Activated CD4-positive, alpha-beta T cell treated with anti-CD3 and anti-CD28 coated beads, Interleukin-2, amount 10 ng/mL, durations not matched to agents 7 days and 5 days (primary cell): ENCODE results near the gene PLXDC2. TPM values are rescaled to one million over a fixed set of nuclear protein-coding genes. Genes with fewer than 3 reads are reported as not detected.

ENCODE experiments used
- CTCF ChIA-PET: fragments of 350-600 bp; sonication (Branson Sonifier 250); formaldehyde crosslinking; loops from one replicate; lab custom pipeline; 2021; ENCODE audit warnings: antibody characterized with exemption; lab: Charles Lee
- POLR2A ChIA-PET: fragments of 350-600 bp; sonication (Branson Sonifier 250); formaldehyde crosslinking; loops from one replicate; lab custom pipeline; 2021; ENCODE audit warnings: antibody characterized with exemption; lab: Charles Lee
- DNase-seq: peaks from one replicate; pipeline ENCODE4 v3.0.0-alpha.2; 2020
- H3K27ac Mint-ChIP-seq: one replicate; pipeline ENCODE4 v1.8.0; 2021; ENCODE audit warnings: mild to moderate bottlenecking, moderate library complexity, mixed read lengths
- H3K27me3 Mint-ChIP-seq: one replicate; pipeline ENCODE4 v1.8.0; 2021; ENCODE audit warnings: mixed read lengths
- H3K36me3 Mint-ChIP-seq: one replicate; pipeline ENCODE4 v1.8.0; 2021; ENCODE audit warnings: low read depth, mixed read lengths
- H3K4me1 Mint-ChIP-seq: one replicate; pipeline ENCODE4 v1.8.0; 2021; ENCODE audit warnings: mixed read lengths
- H3K4me3 Mint-ChIP-seq: one replicate; pipeline ENCODE4 v1.8.0; 2021; ENCODE audit warnings: mild to moderate bottlenecking, moderate library complexity, mixed read lengths
- H3K9me3 Mint-ChIP-seq: one replicate; pipeline ENCODE4 v1.8.0; 2021; ENCODE audit warnings: mixed read lengths
- total RNA-seq, 2 experiments: library from RNA; stranded (reverse); gene quantifications; one replicate each; pipeline ENCODE4 v1.2.3, GENCODE V29; 2021

Gene PLXDC2
- total RNA-seq, 2 experiments from 2014 or later: not detected

DNA sequence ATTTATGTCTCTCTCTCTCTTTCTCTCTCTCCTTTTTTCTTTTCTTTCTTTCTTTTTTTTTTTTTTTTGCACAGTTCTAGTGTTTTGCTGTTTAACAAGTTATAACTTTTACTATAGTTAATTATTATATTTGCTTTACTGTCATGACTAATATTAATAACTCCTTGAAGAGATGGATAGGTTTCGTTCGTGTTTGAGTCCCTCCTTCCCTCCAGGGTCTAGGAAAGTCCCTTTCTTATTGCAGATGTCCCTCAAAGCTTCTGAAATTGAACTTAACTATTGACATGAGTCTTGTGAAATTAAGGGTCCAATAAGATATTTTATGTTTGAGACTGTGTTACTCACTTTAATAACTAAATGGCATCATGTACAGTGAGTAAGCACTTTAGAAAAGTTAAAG lies 131.4 kb downstream of the PLXDC2 start:
- DNase-seq: no peak
- no peaks in the 10 kb centered on the region for H3K4me1 Mint-ChIP-seq
- H3K27me3 Mint-ChIP-seq: no peaks in the 10 kb centered on the region
- H3K27ac Mint-ChIP-seq: no peak overlapping the region
- no peak overlapping the region for H3K4me3 Mint-ChIP-seq
- no peaks in the 10 kb centered on the region for H3K9me3 Mint-ChIP-seq
- ChIA-PET POLR2A (no interaction called here), CTCF (no interaction called here)
- no peaks in the 10 kb centered on the region for H3K36me3 Mint-ChIP-seq

DNA sequence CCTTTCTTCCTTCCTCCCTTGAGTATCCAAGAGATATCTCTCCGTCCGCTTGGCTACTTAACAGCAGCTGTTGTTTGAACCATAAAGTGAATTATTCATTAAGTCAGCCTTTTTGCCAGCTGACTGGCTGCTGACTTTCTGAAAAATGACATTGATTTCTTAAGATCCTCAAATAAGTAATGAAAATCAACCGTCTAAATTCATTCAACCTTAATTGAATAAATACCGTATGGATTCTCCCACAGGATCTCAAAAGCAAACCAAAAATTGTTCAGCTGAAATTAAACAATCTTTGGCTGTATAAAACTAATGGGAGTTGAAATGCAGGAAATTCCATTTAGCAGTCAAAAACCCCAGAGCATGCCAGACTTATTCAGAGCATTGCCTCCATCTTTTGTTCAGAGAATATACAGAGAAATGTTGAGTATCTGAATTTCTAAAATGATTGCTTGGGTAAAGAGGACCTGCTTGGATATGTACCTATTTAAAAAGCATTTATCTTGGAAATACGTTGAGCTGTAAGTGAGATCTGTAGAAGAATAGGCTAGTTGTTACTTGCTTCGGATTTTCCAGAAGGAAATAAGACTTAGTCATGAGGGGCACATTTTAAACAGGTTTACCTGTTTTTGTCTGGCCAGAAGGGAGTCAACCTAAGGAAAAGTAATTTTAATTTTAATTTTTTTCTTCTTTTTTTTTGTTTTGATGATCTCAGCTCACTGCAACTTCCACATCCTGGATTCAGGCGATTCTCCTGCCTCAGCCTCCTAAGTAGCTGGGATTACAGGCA lies 136.2 kb downstream of the PLXDC2 start:
- Mint-ChIP-seq H3K27me3 (no peaks in the 10 kb centered on the region), H3K4me1 (no peaks in the 10 kb centered on the region), H3K27ac (no peak overlapping the region), H3K4me3 (no peak overlapping the region), H3K36me3 (no peaks in the 10 kb centered on the region), H3K9me3 (no peaks in the 10 kb centered on the region)
- POLR2A ChIA-PET: no interaction called here
- CTCF ChIA-PET: no interaction called here
- DNase-seq: no peak

DNA sequence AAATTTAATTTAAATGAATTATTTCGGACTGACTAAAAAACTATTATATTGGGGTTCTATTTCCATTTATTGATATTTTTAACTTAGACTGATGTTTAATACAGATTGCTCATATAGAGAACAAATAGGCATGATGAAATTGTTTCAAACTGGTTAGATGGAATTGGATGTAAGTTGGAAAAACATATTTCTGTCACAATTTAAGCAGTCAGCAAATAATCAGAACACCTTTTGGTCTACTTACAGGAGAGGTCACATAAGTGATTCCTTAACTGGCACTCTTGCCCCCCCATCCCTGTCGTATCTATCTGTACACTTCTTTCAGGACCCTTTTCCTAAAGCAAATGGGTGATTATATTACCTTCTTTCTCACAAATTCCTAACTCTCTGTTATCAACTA lies 138.4 kb downstream of the PLXDC2 start:
- CTCF ChIA-PET: no interaction called here
- no peak overlapping the region for H3K27ac Mint-ChIP-seq
- no peaks in the 10 kb centered on the region for H3K9me3 Mint-ChIP-seq

DNA sequence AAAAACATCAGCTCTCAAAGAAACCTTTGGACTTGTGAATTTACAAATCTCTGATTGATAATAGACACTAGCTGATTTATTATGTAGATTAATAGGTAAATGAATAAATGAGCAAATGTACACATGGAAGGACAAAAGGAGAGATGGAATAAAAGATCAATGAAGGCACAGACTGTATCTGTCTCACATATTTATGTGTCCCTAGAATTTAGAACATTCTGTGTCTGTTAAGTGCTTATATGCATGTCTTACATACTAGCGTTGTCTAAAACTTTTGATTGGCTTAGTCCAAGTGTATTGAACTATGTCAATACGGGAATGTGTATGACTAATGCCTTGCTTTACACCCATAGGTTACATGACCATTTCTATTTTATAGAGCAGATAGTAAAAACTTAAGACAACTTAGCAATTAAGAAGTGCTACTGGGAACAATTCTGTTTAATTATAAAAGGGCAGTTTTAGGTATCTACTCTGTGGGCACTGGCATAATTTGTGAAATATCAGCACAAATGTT lies 140.3 kb downstream of the PLXDC2 start:
- POLR2A ChIA-PET: no interaction called here
- H3K27ac Mint-ChIP-seq: no peak overlapping the region
- no peaks in the 10 kb centered on the region for H3K9me3 Mint-ChIP-seq
- H3K4me1 Mint-ChIP-seq: no peaks in the 10 kb centered on the region
- H3K36me3 Mint-ChIP-seq: no peaks in the 10 kb centered on the region
- H3K4me3 Mint-ChIP-seq: no peak overlapping the region
- H3K27me3 Mint-ChIP-seq: no peaks in the 10 kb centered on the region
- CTCF ChIA-PET: no interaction called here
- DNase-seq: no peak

More for the DNA sequence above, 138.4 kb downstream of the PLXDC2 start:
- H3K36me3 Mint-ChIP-seq: no peaks in the 10 kb centered on the region
- H3K4me1 Mint-ChIP-seq: no peaks in the 10 kb centered on the region
- no peak overlapping the region for H3K4me3 Mint-ChIP-seq
- POLR2A ChIA-PET: no interaction called here
- DNase-seq: no peak
- H3K27me3 Mint-ChIP-seq: no peaks in the 10 kb centered on the region

DNA sequence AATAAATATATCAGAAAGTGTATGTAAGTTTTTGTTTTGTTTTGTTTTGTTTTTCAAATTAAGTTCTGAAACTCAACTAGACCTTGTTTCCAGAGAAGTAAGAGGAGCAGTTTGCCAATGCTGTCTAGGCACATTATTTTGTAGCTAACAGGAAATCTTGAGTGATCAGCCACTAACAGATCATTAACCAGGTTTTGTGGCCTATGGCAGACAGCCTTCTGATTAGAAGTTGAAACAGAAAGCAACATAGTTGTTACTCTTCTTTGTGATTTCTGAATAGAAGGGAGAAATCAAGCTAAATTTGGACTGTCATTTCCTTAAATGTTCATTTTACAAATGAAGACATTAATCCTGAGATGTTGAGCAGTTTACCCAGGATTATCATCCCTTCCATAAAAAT lies 142.6 kb downstream of the PLXDC2 start:
- Mint-ChIP-seq H3K9me3 (no peaks in the 10 kb centered on the region), H3K36me3 (no peaks in the 10 kb centered on the region), H3K27ac (no peak overlapping the region), H3K27me3 (no peaks in the 10 kb centered on the region), H3K4me1 (no peaks in the 10 kb centered on the region), H3K4me3 (no peak overlapping the region)
- ChIA-PET CTCF (no interaction called here), POLR2A (no interaction called here)
- DNase-seq: no peak

DNA sequence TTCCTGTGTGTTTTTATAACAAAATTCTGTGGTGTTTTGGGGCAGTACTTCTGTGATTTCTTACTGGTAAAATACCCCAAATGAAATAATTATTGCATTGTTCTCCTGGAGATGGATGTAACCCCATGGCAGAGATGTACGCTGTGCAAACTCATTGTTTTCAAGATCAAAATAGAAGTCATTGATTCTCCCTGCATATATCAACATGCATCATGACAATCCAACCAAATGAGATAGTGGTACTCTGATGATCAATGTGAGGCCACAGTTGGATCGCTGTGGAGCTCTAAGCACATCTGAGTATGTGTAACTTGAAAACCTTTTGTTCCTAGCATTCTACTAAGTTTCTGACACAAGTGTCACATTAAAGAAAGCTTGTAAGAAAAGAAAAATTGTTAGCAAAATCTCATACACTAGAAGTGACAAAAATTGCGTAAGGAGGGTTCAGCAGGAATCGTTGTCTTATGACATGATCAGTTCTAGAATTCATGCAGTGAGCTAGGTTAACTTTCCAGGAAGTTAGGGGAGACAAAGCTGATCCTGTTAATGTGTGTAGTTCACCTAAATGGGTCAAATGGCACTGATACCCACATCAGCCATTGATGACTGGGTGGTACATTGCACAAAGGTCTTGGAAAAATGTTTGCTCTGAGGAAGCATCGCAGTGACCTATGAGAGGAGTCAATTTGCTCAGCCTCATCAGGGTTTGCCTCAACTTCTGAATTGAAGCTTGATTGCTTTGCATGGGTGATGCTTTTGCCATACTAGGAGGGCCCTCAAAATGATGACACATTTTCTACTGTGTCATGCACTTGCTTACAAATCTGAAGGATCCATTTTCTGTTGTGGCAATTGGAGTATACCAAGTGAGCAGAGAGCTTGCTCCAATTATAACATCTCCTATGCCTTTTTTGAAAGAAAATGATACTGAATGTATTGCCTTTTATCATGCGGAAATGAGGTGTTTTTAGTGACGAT lies 145.1 kb downstream of the PLXDC2 start:
- Mint-ChIP-seq H3K4me3 (no peak overlapping the region), H3K9me3 (no peaks in the 10 kb centered on the region), H3K4me1 (no peaks in the 10 kb centered on the region), H3K36me3 (no peaks in the 10 kb centered on the region), H3K27ac (no peak overlapping the region), H3K27me3 (no peaks in the 10 kb centered on the region)
- ChIA-PET POLR2A (no interaction called here), CTCF (no interaction called here)
- no peak for DNase-seq

DNA sequence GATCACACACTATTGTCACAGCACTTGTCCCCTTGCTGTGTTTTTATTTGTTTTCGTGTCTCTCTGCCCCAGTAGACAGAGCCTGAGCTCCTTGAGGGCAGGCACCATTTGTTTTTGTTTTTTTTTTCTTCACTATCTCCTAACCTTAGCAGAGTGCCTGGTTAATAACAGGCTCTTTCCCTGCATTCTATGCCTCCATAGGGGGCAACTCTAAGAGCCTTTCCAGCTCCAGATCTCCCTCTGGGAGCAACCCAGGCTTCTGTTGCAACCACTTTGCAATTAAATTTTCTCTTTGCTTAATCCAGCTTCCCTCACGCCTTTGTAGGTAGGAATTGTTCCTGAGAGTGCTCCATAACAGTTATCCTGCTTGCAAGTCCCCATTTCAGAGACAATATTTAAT lies 148.4 kb downstream of the PLXDC2 start:
- Mint-ChIP-seq H3K27ac (no peak overlapping the region), H3K36me3 (no peaks in the 10 kb centered on the region), H3K9me3 (peaks cover 2% of the 10 kb centered on the region), H3K27me3 (no peaks in the 10 kb centered on the region), H3K4me1 (no peaks in the 10 kb centered on the region), H3K4me3 (no peak overlapping the region)
- DNase-seq: no peak
- CTCF ChIA-PET: no interaction called here
- POLR2A ChIA-PET: no interaction called here

DNA sequence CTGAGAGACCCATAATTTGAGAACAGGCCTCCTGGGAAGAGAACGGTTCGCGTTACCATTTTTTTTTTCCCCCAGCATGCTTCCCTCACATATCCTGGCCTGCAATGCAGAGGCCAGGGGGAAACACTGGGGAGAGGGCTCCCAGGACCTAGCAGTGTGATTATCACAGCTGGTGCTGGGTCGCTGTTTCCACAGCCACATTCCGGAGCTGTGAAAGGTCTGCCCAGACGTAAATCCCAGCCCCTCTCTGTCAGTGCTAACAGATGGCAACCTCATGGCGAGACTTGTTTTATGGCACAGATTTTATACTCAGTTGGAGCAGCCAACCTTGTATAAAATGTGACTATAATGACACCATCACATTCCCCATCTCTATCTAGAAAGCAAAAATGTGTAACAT lies 150.5 kb downstream of the PLXDC2 start:
- ChIA-PET POLR2A (no interaction called here), CTCF (no interaction called here)
- no peak for DNase-seq
- H3K9me3 Mint-ChIP-seq: peaks cover 6% of the 10 kb centered on the region
- no peak overlapping the region for H3K27ac Mint-ChIP-seq
- H3K4me3 Mint-ChIP-seq: no peak overlapping the region
- H3K27me3 Mint-ChIP-seq: no peaks in the 10 kb centered on the region
- H3K36me3 Mint-ChIP-seq: no peaks in the 10 kb centered on the region
- H3K4me1 Mint-ChIP-seq: no peaks in the 10 kb centered on the region

DNA sequence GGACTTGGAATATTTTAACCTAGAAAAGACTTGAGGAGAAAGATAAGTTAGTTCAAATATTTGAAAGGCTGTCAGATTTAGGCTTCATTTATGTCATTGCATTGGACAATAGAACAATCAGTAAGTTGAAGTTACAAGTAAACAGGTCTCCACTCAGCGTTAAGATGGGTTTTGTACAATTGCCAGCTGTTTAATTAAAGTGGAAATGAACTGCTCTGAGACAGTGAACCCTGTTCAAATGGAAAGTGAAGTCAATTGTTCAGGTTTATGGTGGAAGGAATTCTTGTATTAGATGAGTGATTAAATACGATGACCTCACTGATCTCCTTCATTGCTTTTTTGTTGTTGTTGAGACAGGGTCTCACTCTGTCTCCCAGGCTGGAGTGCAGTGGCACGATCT lies 151.7 kb downstream of the PLXDC2 start:
- POLR2A ChIA-PET: no interaction called here
- Mint-ChIP-seq H3K4me3 (no peak overlapping the region), H3K9me3 (peaks cover 6% of the 10 kb centered on the region), H3K27ac (no peak overlapping the region), H3K27me3 (no peaks in the 10 kb centered on the region), H3K36me3 (no peaks in the 10 kb centered on the region), H3K4me1 (no peaks in the 10 kb centered on the region)
- no peak for DNase-seq
- CTCF ChIA-PET: no interaction called here

DNA sequence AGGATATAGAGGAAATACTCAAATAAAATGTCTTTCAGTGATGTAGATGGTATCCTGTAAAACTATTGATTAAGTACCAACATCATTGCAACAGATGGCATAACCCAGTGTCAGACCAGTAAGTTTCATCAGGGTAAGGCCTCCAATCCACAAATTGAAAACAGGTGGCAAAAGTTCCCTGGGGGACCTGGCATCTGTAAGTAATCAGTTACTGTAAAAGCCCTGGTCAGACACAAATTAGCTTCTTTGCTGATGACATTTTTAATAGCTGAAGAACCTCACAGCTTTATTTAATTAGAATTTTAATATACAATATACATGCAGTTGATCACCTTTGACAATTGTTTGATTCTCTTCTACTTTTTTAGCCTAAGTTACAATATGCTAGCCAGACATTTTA lies 152.5 kb downstream of the PLXDC2 start:
- POLR2A ChIA-PET: no interaction called here
- no peak overlapping the region for H3K27ac Mint-ChIP-seq

DNA sequence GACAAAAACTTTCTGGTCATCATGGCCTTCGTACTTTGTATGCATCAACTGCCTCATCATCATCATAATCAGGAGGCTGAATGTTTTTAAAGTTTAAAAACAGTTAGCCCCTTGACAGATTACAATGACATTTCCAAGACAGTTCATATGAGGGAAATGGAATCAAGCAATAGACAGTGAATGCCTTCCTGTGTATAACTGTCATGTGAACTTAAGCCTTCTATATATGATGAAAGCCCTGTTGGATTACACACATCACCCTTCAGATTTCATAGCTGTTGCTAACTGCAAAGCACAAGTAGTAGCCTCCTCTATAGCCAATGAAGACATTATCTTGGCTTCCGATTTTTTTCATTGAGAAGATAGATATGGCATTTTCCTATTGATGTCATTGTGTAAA lies 154.0 kb downstream of the PLXDC2 start:
- Mint-ChIP-seq H3K36me3 (no peaks in the 10 kb centered on the region), H3K4me3 (no peak overlapping the region), H3K4me1 (no peaks in the 10 kb centered on the region), H3K27ac (no peak overlapping the region), H3K27me3 (no peaks in the 10 kb centered on the region), H3K9me3 (peaks cover 6% of the 10 kb centered on the region)
- POLR2A ChIA-PET: no interaction called here
- DNase-seq: no peak
- CTCF ChIA-PET: no interaction called here

More for the DNA sequence above, 152.5 kb downstream of the PLXDC2 start:
- H3K4me3 Mint-ChIP-seq: no peak overlapping the region
- H3K4me1 Mint-ChIP-seq: no peaks in the 10 kb centered on the region
- no peaks in the 10 kb centered on the region for H3K36me3 Mint-ChIP-seq
- DNase-seq: no peak
- no peaks in the 10 kb centered on the region for H3K27me3 Mint-ChIP-seq
- peaks cover 6% of the 10 kb centered on the region for H3K9me3 Mint-ChIP-seq
- CTCF ChIA-PET: no interaction called here

DNA sequence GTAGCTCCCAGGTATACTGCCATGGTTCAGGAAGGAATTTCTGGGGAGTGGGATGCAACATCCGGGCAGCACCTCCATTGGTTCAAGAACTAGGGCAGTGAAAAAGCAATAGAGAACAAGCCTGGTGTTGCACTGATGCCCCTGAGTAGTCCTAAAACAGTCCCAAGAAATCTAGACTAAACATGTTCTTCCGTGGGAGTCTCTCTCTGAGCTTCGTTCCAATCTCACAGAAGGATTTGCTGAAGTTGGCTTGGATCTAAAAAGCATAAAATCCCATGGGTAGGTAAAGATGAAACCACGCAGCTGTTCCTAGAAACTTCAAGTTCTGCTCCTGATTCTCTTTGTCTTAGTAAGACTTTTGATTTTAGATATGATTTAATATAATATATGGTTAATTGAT lies 154.5 kb downstream of the PLXDC2 start:
- POLR2A ChIA-PET: no interaction called here
- no peak overlapping the region for H3K27ac Mint-ChIP-seq
- no peak overlapping the region for H3K4me3 Mint-ChIP-seq
- H3K36me3 Mint-ChIP-seq: no peaks in the 10 kb centered on the region
- no peaks in the 10 kb centered on the region for H3K27me3 Mint-ChIP-seq
- CTCF ChIA-PET: interaction anchor here (0.6 kb wide), 1 partner anchor 10 kb away, joined by 3 read pairs; no protein-coding TSS in a partner anchor
- no peak for DNase-seq
- no peaks in the 10 kb centered on the region for H3K4me1 Mint-ChIP-seq
- peaks cover 9% of the 10 kb centered on the region for H3K9me3 Mint-ChIP-seq
